GM20000 (cell line): ENCODE data around the gene RPL37.
"Not testable (repeated sequence)": the region's sequence is repeated elsewhere in the genome, so short reads cannot be mapped to it uniquely, and the experiment has no call there.

Experiments used
- DNase-seq: peaks from one replicate; pipeline ENCODE4 v3.0.0; 2012; ENCODE audit warnings: low spot score
- TF ChIP-seq, protein P1 (sequence below): IDR thresholded peaks from 2 replicates; pipeline ENCODE4 v1.5.1; 2012; ENCODE audit warnings: mild to moderate bottlenecking, control low read depth; ENCODE audit errors: extremely low read depth, missing control alignments

The RPL37 gene

DNA sequence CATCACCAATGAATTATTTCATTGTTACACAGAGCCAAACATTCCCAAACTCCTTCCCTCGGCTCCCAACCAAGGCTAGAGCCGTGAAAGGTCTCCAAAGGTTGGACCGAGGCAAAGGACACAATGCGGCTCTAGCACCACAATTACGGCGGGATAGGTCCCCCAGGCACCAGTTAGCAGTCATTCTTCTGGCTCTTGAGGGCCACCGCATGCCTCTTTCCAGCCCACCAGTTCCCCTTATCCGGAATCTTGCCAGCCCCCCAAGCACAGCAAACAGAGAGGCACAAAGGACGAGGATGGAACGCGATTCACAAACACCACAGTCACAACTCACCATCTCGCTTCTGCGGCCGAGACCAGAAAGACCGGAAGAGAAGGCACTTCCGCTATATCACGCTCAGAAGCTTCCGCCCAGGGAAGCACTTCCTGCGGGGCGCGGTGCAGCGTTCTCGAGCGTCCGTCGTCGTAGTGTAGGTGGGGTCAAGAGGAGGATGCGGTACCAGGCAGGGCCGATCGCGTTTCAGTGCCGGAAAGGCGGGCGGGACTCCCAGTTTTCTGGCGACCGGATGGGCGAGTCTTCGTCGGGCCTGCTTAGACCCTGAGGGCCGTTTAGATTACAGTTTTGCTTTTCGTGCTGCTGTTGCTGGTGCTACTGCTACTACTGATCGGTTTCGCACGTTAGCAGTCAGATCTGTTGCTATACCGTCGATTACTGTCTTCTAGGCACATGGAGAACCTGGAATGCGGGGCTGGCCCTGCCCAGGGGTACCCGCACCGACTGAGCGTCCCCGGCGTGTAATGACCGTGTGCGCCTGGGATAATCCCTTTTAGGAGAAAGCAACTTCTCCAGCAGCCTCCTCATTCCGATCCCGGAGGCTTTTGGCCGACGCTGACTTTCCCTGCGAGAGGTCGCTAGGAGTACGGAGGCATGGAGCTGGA is at the start of gene RPL37:
TSS of gene RPL37 (minus strand) at position 374 of the 939 bp plus-strand sequence. CDS start at position 337, 37 bp downstream.
- TF ChIP-seq, protein P1, sequence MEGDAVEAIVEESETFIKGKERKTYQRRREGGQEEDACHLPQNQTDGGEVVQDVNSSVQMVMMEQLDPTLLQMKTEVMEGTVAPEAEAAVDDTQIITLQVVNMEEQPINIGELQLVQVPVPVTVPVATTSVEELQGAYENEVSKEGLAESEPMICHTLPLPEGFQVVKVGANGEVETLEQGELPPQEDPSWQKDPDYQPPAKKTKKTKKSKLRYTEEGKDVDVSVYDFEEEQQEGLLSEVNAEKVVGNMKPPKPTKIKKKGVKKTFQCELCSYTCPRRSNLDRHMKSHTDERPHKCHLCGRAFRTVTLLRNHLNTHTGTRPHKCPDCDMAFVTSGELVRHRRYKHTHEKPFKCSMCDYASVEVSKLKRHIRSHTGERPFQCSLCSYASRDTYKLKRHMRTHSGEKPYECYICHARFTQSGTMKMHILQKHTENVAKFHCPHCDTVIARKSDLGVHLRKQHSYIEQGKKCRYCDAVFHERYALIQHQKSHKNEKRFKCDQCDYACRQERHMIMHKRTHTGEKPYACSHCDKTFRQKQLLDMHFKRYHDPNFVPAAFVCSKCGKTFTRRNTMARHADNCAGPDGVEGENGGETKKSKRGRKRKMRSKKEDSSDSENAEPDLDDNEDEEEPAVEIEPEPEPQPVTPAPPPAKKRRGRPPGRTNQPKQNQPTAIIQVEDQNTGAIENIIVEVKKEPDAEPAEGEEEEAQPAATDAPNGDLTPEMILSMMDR = no peak
- peak; percentile 88 for DNase-seq

DNA sequence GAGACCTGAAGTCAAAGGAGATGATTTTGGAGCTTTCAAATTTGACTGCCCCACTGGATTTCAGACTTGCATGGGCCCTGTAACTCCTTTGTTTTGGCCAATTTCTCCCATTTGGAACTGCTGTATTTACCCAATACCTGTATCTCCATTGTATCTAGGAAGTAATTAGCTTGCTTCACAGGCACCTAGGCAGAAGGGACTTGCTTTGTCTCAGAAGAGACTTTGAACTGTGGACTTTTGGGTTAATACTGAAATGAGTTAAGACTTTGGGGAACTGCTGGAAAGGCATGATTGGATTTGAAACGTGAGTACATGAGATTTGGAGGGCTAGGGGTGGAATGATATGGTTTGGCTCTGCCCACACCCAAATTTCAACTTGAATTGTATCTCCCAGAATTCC is 48.0 kb upstream of the RPL37 start:
- DNase-seq = not testable (repeated sequence)

DNA sequence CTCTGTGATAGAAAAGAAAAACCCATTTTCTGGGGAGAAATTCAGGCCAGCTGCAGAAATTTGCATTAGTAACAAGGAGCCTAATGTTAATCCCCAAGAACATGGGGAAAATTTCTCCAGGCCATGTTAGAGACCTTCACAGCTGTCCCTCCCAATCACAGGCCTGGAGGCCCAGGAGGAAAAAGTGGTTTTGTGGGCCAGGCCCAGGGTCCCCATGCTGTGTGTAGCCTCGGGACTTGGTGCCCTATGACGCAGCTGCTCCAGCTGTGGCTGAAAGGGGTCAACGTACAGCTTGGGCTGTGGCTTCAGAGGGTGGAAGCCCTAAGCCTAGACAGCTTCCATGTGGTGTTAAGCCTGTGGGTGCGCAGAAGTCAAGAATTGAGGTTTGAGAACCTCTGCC is 47.3 kb upstream of the RPL37 start:
- TF ChIP-seq, protein P1 = no peak

DNA sequence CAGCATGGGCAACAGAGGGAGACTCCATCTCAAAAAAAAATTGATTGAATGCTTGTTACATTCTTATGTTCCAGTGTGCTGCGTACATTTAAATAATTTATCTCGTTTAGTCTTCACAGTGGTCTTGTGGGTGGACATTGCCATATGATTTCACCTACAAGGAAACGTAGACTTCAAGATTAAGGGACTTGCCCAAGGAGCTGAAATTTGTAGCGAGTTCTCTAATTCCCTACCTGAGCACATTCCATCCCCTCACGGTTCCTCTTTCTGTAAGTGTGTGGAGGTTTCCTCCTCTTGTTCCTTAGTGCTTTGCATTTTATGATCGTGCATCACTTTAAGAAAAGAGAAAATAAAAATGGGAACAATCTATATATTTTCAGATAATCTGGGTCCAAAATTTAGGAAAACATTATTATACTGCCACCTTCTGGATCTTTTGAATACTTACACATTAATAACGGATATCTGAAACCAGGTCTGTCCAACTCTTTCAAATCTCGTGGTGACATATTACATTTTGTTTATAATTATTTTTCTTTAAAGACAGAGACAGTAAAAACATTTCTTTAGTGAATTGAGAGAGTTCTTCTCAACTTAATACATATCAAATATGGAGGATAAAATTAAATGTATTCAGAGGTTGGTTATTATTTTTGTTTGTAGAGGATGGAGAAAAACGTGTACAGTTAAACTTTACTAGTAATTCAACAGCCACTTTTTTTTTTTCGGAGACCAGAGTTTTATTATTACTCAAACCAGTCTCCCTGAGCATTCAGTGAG is 44.3 kb upstream of the RPL37 start:
- DNase-seq = peak; percentile 30

More for the DNA sequence above, 47.3 kb upstream of the RPL37 start:
- no peak for DNase-seq

DNA sequence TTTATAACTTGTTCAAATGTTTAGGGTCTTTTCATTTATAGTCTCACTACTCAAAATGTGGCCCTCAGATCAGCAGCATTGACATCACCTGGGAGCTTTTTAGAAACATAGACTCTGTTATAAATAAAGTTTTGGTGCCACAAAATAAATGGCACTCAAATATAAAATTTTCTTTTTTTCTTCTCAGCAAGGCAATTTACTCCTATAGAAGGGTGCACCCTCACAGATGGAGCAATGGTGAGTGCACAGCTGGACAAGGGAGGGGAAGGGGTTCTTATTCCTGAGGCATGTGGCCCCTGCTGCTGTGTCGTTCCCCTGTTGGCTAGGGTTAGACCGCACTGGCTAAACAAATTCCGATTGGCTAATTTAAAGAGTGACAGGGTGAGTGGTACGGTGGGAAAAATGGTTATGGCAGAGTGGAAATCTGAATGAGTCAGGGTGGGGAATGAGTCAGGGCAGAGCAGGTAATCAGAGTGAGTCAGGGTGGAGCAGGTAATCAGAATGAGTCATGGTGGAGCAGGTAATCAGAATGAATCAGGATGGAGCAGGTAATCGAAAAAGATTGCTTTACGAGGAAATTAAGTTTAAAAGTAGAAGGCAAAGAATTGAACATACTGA is 42.5 kb upstream of the RPL37 start:
- no peak for DNase-seq
- TF ChIP-seq, protein P1 = no peak

More for the DNA sequence above, 44.3 kb upstream of the RPL37 start:
- TF ChIP-seq, protein P1 = peak; percentile 15

DNA sequence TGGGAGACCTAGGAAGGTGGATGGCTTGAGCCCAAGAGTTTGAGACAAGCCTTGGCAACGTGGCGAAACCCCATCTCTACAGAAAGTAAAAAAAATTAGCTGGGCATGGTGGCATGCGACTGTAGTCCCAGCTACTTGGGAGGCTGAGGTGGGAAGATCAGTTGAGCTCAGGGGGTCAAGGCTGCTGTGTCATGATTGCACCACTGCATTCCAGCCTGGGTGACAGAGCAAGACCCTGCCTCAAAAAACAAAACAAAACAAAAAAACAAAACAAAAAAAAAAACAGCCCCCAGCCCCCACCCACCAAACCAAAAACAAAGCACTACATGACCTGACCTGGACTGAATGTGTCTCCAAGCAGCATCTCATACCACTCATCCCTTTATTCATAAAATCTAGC is 40.9 kb upstream of the RPL37 start:
- DNase-seq = no peak
- TF ChIP-seq, protein P1 = no peak

DNA sequence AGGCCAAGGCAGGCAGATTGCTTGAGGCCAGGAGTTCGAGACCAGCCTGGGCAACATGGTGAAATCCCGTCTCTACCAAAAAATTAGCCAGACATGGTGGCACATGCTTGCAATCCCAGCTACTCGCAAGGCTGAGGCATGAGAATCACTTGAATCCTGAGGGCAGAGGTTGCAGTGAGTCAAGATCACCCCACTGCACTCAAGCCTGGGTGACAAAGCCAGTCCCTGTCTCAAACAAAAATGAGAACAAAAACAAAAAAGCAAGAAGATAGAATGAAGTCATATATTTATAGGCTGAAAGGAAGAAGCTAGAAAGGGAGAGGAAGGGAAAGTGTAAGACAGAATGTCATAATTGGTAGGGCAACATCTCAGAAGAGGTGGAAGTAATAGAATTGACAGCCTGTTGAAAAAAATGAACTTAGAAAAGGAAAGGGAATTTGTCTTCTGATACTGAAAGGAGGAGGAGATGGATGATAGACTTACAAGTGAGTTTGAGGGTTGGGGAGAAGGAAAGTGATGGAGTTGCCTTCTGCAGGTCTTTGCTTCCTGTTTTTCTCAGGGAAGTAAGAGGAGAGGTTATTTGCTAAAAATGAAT is 38.4 kb upstream of the RPL37 start:
- TF ChIP-seq, protein P1 = no peak
- no peak for DNase-seq

DNA sequence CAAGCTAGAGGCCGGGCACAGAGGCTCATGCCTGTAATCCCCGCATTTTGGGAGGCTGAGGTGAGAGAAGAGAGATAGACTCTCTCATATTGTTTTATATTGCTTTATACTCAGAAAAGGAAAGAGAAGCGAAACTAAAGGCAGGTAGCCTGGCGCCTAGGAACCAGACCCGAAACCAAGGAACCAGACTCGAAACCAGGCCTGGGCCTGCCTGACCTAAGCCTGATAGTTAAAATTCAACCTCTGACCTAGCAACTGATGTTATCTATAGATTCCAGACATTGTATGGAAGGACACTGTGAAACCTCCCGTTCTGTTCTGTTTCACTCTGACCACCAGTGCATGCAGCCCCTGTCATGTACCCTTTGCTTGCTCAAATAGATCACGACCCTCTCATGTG is 37.2 kb upstream of the RPL37 start:
- DNase-seq = not testable (repeated sequence)
